Measurements from ENCODE around the gene CTSF. TPM values are rescaled to one million over a fixed set of nuclear protein-coding genes. Genes with fewer than 3 reads are reported as not detected.

CTSF gene
- total and polyA plus RNA-seq, 2 donors (not counting 1 experiment from before 2014, with no cell fraction given) = 17.1 to 26.6 TPM

GRCh38 chr11:66616379-66617154 lies 48.2 kb upstream of the CTSF start, which contains the start of gene RBM14:
Gene RBM14, plus strand, starts transcription at chr11:66616630. Its CDS starts 91 bp downstream, at chr11:66616721.
- Histone ChIP-seq H3K27ac (ENCODE audit: insufficient read depth, low read length) (peak within 1 kb of the TSS; percentile 97), H3K36me3 (ENCODE audit: control insufficient read depth, insufficient read depth, low read length) (no peaks in the 10 kb centered on the region), H3K27me3 (ENCODE audit: control insufficient read depth, insufficient read depth, low read length) (no peaks in the 10 kb centered on the region), H4K20me1 (ENCODE audit: control insufficient read depth, extremely low read depth, insufficient read depth, low read length) (peaks cover 2% of the 10 kb centered on the region), H2AFZ (ENCODE audit: low read length) (peak within 1 kb of the TSS; percentile 74), H3K9ac (ENCODE audit: insufficient read depth, low read length) (peak within 1 kb of the TSS; percentile 96), H3K4me1 (ENCODE audit: control insufficient read depth, extremely low read depth, insufficient read depth, low read length) (no peaks in the 10 kb centered on the region), H3K4me3 (replicated peaks in 1 of 4; ENCODE audit: control extremely low read depth in 1 of 4, insufficient read depth in 1 of 4, low read depth in 3 of 4, low read length in 4 of 4) (peak within 1 kb of the TSS; percentile 81 to 92 (median 86)), H3K79me2 (ENCODE audit: control insufficient read depth, insufficient read depth, low read length) (peaks cover 50% of the 10 kb centered on the region), H3K9me3 (ENCODE audit: control insufficient read depth, insufficient read depth, low read depth, low read length) (no peaks in the 10 kb centered on the region), H3K4me2 (ENCODE audit: extremely low read depth, insufficient read depth, low read length) (peak within 1 kb of the TSS; percentile 97)
- no peak for TF ChIP-seq EZH2 (IDR thresholded peaks at IDR 0.05; ENCODE audit: low read length, missing control alignments)
- no peak for TF ChIP-seq CTCF (conservative IDR thresholded peaks at IDR 0.05 in 1 of 2, IDR thresholded peaks at IDR 0.05 in 1 of 2; ENCODE audit: low read depth in 1 of 2, low read length in 2 of 2)
- peak; percentile 99 for DNase-seq (ENCODE audit: low read depth in 2 of 2)

GRCh38 chr11:66614073-66614472 lies 45.7 kb upstream of the CTSF start:
- Histone ChIP-seq H3K79me2 (ENCODE audit: control insufficient read depth, insufficient read depth, low read length) (peaks cover 26% of the 10 kb centered on the region), H3K9ac (ENCODE audit: insufficient read depth, low read length) (no peak overlapping the region), H3K4me2 (ENCODE audit: extremely low read depth, insufficient read depth, low read length) (no peak overlapping the region), H3K27me3 (ENCODE audit: control insufficient read depth, insufficient read depth, low read length) (no peaks in the 10 kb centered on the region), H4K20me1 (ENCODE audit: control insufficient read depth, extremely low read depth, insufficient read depth, low read length) (peaks cover 2% of the 10 kb centered on the region), H3K27ac (ENCODE audit: insufficient read depth, low read length) (no peak overlapping the region), H3K36me3 (ENCODE audit: control insufficient read depth, insufficient read depth, low read length) (no peaks in the 10 kb centered on the region), H3K9me3 (ENCODE audit: control insufficient read depth, insufficient read depth, low read depth, low read length) (no peaks in the 10 kb centered on the region), H3K4me3 (replicated peaks in 1 of 4; ENCODE audit: control extremely low read depth in 1 of 4, insufficient read depth in 1 of 4, low read depth in 3 of 4, low read length in 4 of 4) (no peak overlapping the region), H3K4me1 (ENCODE audit: control insufficient read depth, extremely low read depth, insufficient read depth, low read length) (no peaks in the 10 kb centered on the region), H2AFZ (ENCODE audit: low read length) (no peak overlapping the region)
- no peak for DNase-seq (ENCODE audit: low read depth in 2 of 2)
- no peak for TF ChIP-seq EZH2 (IDR thresholded peaks at IDR 0.05; ENCODE audit: low read length, missing control alignments)
- no peak for TF ChIP-seq CTCF (conservative IDR thresholded peaks at IDR 0.05 in 1 of 2, IDR thresholded peaks at IDR 0.05 in 1 of 2; ENCODE audit: low read depth in 1 of 2, low read length in 2 of 2)

GRCh38 chr11:66612458-66612857 lies 44.1 kb upstream of the CTSF start:
- Histone ChIP-seq H3K27ac (ENCODE audit: insufficient read depth, low read length) (no peak overlapping the region), H3K9me3 (ENCODE audit: control insufficient read depth, insufficient read depth, low read depth, low read length) (no peaks in the 10 kb centered on the region), H3K9ac (ENCODE audit: insufficient read depth, low read length) (no peak overlapping the region), H3K4me3 (replicated peaks in 1 of 4; ENCODE audit: control extremely low read depth in 1 of 4, insufficient read depth in 1 of 4, low read depth in 3 of 4, low read length in 4 of 4) (no peak overlapping the region), H3K36me3 (ENCODE audit: control insufficient read depth, insufficient read depth, low read length) (no peaks in the 10 kb centered on the region), H3K79me2 (ENCODE audit: control insufficient read depth, insufficient read depth, low read length) (peaks cover 10% of the 10 kb centered on the region), H3K27me3 (ENCODE audit: control insufficient read depth, insufficient read depth, low read length) (no peaks in the 10 kb centered on the region), H3K4me2 (ENCODE audit: extremely low read depth, insufficient read depth, low read length) (no peak overlapping the region), H2AFZ (ENCODE audit: low read length) (no peak overlapping the region), H4K20me1 (ENCODE audit: control insufficient read depth, extremely low read depth, insufficient read depth, low read length) (no peaks in the 10 kb centered on the region), H3K4me1 (ENCODE audit: control insufficient read depth, extremely low read depth, insufficient read depth, low read length) (no peaks in the 10 kb centered on the region)
- DNase-seq (ENCODE audit: low read depth in 2 of 2) = no peak
- TF ChIP-seq CTCF (conservative IDR thresholded peaks at IDR 0.05 in 1 of 2, IDR thresholded peaks at IDR 0.05 in 1 of 2; ENCODE audit: low read depth in 1 of 2, low read length in 2 of 2) (no peak), EZH2 (IDR thresholded peaks at IDR 0.05; ENCODE audit: low read length, missing control alignments) (no peak)

All from fibroblast of lung (primary cell).